ENCODE measurements around the gene FBRS.

- no peak for TF ChIP-seq CTCF (IDR thresholded peaks at IDR 0.05; ENCODE audit: insufficient read depth, low read depth, low read length)
- TF ChIP-seq EZH2 (IDR thresholded peaks at IDR 0.05; ENCODE audit: insufficient read depth, low read length), result no peak
Measured at GRCh38 chr16:30669903-30670824, 11.9 kb downstream of the FBRS start.

Data from astrocyte (in vitro differentiated cells and primary cell).